Measurements from ENCODE around the gene PYGB.
"Not testable (repeated sequence)": the region's sequence is repeated elsewhere in the genome, so short reads cannot be mapped to it uniquely, and the experiment has no call there.

PYGB gene

DNA sequence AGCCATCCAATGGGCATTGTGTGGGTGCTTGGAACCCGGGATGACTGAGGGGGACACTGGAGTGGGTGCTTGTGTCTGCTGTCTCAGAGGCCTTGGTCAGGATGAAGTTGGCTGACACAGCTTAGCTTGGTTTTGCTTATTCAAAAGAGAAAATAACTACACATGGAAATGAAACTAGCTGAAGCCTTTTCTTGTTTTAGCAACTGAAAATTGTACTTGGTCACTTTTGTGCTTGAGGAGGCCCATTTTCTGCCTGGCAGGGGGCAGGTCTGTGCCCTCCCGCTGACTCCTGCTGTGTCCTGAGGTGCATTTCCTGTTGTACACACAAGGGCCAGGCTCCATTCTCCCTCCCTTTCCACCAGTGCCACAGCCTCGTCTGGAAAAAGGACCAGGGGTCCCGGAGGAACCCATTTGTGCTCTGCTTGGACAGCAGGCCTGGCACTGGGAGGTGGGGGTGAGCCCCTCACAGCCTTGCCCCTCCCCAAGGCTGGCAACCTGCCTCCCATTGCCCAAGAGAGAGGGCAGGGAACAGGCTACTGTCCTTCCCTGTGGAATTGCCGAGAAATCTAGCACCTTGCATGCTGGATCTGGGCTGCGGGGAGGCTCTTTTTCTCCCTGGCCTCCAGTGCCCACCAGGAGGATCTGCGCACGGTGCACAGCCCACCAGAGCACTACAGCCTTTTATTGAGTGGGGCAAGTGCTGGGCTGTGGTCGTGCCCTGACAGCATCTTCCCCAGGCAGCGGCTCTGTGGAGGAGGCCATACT, 49.4 kb downstream of the PYGB start:
- DNase-seq: no peak

DNA sequence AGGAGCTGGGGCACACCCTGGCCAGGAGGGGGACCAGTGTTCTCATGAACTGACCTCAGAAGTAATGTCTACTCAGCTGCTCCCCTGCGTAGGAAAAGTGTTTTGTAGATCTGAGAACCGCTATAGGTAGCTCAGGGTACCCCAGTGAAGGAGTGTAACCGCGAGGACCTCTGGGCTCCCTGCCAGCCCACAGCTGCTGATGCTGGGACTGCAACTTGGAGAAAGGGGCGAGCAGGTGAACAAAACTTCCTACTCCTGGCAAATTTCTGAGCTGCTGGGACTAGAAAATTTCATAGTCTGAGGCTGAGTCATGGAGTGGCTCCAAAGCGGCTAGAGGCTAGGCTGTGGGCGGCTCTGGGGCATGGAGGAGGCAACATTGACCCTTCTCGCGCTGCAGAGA, 51.9 kb downstream of the PYGB start:
- DNase-seq: no peak

DNA sequence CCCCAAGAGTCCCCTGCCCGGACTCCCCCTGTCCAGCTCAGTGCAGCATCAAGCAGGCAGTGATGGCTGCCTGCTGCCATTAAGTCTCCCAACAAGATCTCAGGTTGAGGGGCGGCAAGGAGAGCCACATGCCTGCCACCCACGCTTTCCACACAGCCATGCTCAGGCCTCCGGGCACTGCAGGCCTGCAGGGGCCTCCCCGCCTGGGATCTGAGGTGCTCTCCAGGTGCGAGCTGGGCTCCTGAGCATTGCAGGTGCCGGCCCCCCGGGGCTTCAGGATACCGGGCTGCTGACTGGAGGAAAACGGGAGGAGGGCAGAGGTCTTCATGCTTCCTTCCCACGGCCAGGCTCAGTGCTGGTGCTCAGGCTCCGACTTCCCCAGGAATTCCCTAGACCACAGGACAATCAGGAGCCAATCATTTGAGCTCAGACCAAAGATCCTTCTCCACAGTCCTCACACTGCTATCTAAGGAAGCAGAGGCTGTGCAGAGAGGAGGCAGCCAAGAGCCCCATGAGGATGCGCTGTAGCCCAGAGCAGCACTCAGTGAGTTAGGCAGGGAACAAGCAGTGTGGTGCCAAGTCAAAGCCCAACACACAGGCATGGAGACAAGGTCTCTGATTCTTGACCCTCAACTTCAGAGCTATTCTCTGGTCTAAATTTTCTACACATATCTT, 52.7 kb downstream of the PYGB start:
- DNase-seq: no peak

DNA sequence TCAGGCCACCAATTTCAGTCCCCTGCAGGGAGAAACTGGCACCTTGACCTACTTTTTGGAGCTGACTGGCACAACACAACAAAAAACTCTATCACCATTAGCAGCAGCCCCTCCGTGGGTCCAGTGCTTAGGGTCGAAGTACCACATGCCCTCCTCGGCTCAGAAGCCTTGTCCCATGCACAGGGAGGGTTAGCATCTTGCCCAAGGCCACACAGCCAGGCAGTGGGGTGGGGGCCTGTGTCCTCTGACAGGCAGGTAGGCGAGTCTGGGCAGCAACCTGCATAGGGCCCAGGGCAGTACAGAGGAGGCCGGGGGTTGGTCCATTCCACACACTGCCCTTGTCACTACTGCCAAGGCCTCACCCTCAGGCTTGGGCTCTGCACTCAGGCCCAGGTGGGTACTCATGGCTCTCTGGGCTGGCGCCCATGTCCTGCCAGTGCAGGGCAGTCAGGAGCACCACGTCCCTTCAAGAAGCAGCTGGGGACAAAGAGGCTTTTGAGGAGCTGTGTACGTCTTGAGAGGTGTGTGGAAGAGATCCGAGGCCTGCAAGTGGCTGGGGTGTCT, 53.6 kb downstream of the PYGB start:
- no peak for DNase-seq

DNA sequence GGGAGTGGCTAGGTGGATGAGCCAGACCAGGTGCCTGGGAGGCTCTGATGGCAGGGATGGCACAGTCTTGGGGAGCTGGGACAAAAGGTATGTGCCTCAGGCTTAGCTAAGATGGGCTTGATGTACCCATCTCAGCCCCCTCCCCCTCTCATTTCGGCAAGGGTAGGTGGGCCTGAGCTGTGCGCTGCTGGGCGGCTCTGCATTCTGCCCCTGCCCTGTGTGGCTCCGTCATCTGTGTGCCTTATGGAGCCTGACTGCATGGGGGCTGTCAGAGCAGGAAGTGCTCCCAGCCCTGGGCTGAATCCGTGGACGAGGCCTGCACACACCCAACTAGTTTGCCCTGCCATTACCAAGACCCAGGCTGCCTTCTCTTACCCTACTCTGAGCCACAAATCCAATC, 54.7 kb downstream of the PYGB start:
- no peak for DNase-seq

DNA sequence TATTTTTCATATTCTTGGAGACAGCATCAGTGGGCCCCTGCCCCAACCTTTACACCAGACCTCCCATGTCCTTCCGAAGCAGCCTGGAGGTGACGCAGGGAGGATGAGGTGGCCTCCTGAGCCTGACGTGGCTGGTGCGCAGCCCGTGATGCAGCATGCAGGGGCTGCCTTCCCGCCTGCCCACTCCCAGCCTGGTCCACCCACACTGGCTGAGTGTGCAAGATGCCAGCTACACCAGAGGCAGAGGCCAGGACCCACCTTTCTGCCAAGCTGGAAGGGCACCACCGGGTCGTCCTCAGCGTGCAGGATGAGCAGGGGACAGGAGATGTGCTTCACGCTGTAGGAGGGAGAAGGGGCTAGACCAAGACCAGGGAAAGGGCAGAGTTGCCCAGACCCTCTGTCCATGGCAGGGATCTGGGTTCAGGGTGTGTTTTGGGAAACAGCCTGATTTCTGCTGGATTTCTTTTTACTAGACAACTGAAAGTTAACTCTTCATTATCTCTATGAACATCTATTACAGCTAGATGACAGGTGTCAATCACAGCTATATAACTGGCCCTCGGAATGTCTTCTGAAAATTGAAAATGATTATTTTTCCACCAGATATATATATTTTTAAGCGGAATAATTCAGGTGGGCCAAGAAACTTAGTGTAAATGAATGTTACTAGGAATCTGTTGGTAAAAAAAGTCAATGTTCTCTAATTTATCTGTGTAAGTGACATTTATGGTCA, 55.6 kb downstream of the PYGB start:
- no peak for DNase-seq

DNA sequence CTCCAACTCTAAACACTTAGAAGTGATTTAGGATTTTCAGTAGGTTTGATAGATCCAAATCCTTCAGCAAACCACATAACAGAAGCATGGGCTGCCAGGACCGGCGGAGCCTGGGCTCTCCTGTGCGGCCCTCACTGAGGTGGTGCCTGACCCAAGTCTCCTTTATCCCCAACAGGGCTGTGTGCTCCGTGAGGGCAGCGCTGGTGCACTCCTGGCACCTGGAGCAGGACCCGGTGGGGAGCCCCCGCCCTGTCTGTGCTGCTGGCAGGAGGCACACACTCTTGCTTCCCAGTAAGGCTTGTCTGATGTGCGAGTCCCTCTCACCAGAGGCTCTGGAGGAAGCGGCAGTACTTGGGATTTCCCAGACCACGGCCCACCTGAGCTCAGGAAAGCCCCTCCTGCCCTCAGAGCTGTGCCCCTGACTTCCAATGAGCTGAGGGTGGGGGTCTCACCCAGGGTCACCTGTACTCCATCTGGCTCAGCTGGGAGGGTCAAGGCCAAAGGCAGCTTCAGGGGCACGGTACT, 56.2 kb downstream of the PYGB start:
- no peak for DNase-seq

DNA sequence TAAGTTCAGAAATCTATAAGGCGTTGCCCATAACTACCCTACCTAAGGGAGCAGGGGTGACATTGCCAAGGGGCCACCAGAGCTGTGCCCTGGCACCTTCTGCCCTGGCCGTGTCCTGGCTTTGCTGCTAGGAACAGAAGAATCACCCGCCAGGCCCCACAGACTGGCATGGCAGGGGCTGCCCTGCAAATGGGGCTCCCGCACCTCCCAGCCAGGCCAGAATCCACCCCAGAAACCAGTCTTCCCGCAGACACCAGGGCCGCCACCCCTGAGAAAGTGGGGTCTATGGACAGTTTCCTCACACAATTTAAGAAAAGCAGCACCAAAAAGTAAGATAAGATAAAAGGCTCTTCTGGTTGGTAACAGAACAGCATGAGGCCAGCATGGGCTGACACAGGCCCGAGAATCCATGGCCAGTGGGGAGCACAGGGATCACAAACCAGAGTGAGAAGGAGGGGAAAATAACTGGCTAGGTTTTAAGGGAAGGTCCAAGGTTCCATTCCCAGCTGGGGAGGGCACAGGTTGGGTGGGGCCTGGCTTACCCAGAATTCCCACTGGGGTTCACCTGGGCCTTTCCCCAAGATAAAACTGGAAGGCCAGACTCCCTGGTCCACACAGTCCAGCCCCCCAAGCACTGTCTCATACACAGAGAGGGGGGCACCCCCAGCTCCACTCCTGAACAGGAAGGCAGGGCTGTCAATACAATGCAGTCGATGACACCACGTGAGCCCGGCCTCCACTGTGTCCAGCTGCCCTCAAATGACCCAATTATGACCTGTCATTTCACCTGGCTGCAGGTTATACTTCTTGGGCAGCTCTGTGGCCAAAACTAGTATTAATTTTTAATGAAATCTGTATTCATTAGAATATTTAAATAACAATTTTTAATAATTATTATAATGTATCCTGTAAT, 59.4 kb downstream of the PYGB start:
- no peak for DNase-seq

DNA sequence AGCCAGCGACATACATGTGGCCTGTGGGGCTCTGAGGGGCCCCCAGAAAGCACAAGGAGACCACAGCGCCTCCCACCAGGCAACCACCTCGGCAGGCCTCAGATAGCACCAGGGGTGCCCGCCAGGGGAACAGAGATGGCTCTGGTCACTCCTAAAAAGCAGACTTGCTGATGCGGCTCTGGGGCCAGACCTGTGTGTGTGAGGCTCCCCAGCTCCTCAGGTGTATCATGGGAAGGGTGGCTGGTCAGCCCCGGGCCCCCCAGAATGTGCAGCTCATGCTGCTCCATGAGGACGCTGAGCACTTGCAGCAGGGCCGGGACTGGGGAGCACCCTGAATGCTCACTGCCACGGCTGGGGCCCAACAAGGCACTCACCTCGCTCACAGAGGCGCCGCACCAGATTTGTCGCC, 60.2 kb downstream of the PYGB start:
- DNase-seq: no peak

DNA sequence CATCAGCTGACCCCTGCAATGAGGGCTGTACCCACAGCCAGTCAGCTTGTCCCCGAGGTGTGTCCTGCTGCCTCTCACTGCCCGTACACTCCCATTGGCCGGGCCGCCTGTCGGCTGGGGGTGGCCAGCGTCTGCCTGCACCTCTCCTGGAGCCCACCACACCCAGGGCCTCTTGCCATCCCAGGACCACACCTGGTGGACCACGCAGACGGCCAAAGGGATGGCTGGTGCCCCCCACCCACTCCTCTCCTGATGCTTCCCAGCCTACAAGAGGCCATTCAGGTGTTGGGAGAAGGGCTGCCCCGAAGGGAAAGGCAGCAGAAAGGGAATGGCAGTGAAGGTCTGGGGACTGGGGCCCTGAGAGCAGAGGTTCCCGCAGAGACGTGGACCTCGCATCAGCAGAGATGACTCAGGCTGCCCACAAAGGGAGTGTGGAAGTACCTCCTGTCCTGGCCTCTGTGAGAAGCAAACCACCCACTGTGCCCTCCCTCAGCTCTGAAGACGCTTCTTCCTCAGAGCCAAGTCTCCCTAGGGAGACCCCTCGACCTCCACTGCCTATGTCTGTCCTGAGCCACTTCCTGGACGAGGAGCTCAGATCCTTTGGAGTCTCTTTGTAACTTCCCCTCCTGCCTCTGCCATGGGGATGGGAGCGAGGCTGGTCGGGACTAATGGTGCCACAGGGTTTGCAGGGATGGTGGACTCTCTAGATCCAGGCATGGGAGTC, 60.9 kb downstream of the PYGB start:
- DNase-seq: no peak

DNA sequence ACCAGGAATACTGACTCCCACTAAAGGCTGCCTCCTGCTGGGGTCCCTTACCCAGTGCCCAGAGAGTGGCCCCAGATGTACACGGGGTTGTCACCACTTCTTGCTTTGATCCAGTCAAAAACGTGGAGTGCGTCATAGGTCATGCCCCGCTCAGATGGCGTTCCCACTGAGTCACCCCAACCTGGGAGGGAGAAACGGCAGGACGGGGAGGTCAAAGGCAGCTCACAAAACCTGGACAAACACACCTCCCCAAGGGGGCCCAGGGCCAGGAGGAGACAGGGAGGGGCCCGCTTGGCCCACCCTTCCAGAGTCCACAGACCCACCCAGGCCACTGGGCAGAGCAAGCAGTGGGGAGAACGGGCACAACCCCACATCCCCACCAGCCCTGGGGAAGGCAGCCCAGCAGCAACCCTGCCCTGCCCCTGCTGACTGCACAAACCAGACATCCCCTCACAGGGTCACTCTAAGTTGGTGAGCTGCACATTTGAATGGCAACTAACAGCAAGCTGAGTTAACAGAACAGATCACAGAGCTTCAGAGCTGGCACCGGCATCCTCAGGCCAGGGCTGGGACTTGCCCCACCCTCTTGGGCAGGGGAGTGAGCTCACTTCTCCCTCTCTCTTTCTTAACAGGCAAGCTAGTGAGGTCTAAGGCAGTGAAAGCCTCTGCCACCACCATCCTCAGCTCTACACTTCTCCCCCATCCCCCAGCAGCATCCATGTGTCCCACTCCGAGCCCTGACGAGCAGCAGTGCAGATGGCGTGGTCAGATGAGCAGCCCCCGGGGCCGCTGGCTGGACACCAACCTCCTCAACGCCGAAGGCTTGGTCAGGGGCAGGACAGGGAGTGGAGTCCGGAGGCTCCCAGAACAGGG, 61.7 kb downstream of the PYGB start:
- no peak for DNase-seq

DNA sequence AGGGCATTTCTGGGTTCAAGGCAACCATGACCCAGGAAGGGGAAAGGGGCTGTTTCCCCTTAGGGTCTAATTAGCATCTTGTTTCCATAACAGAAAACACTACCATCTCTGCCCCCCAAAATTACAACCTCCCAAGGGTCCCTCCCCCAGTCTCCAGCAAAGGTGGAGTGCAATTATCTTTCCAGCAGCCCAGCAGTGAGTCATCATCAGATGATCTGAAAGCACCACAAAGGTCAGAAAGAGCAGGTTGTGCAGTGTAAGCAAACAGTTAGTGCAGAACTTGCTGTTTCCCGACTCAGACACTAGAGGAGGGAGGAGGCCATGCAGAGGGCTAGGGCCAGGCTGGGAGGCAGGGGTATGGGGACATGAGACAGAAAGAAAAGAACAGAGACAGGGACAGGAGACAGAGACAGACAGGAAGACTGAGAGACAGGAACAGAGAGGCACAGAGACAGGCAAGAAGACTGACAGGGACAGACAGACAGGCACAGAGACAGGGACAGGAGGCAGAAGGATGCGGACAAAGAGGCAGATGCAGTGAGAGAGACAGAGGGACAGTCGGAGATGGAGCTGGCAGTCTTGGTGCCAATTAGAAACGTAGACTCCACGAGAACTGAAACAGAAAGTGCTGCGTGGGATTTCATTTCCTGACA, 62.5 kb downstream of the PYGB start:
- peak; percentile 52 for DNase-seq

DNA sequence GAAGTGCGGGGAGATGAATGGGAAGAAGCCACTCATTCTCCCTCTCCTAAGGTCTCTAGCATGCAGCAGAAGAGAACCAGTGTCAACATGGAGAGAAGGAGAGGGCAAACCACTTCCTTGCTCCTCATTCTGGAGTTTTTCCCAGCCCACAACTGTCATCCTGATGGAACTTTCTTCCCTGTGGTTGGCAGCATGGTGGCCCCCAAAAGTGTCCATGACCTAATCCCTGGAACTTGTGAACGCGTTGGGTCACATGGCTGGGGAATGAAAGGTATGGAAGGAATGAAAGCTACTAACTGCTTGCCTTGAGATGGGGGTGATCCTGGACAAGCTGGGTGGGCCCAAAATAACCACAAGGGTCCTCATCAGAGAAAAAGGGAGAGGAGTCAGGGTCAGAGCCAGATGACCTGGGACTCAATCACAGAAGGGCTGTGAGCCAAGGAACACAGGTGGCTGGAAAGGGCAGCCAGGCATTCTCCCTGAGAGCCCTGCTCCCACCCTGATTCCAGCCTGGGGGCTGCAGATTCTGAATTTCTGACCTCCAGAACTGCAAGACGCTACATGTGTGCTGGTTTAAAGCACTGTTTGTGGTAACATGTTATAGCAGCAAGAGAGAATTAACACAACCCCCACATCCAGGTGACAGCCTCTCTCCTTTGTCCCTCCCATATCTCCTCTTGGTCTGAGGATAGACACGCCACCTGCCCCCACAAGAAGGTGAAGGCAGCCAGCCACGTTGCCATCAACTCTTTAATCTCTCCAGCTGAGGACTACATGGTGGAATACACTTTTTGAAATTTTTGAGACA, 63.2 kb downstream of the PYGB start:
- no peak for DNase-seq

DNA sequence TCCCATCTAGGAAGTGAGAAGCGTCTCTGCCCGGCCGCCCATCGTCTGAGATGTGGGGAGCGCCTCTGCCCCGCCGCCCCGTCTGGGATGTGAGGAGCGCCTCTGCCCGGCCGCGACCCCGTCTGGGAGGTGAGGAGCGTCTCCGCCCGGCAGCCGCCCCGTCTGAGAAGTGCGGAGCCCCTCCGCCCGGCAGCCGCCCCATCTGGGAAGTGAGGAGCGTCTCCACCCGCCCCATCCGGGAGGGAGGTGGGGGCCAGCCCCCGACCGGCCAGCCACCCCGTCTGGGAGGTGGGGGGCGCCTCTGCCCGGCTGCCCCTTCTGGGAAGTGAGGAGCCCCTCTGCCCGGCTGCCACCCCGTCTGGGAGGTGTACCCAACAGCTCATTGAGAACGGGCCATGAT, 64.8 kb downstream of the PYGB start:
- DNase-seq: not testable (repeated sequence)

DNA sequence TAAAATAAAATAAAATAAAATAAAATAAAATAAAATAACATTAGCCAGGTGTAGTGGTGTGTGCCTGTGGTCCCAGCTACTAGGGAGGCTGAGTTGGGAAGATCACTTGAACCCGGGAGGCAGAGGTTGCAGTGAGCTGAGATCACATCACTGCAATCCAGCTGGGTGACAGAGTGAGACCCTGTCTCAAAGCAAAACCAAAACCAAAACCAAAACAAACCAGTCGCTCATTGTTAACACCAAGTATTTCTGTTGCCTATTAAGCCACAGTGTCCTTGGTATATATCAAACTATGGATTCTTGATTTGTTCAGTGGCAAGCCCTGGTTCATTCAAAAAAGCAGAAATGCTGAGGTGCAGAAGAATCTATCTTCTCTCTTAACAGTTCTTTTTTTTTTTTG, 65.7 kb downstream of the PYGB start:
- no peak for DNase-seq

DNA sequence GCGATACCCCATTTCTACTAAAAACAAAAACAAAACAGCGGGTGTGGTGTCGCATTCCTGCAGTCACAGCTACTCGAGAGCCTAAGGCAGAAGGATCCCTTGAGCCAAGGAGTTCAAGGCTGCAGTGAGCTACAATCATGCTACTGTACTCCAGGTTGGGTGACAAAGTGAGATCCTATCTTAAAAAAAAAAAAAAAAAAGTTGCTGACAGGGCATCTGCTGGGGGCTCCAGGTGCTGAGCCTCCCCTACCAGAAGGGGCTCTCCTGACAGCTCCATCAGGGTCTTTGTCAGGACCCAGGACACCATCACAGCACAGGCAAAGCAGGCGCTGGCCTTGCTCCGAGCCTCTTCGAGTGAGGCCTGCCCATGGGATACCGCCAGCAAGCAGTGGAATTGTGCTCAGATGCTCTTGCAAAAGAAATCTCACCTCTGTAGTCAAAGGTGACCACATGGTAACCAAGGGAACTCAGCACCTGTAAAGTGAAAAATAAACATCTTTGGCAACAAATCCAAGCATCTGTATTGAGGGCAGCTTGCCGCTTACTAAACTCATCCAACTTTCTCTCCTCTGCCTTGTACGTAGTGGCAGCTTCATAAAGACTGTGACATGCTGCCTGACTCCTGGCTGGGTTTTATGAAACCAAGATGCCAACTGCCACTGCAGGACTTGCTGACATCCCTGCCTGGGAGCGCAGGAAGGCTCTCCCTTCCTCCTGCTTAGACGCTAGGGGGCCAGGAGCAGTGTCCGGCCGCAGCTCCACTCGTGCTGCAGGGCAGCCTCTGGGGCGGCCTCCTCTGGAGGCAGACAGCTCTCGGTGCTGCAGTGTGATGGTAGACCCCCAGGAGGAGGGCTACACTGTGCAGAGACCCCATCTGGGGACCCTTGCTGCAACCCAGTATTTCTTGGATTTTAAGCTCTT, 66.9 kb downstream of the PYGB start:
- no peak for DNase-seq

DNA sequence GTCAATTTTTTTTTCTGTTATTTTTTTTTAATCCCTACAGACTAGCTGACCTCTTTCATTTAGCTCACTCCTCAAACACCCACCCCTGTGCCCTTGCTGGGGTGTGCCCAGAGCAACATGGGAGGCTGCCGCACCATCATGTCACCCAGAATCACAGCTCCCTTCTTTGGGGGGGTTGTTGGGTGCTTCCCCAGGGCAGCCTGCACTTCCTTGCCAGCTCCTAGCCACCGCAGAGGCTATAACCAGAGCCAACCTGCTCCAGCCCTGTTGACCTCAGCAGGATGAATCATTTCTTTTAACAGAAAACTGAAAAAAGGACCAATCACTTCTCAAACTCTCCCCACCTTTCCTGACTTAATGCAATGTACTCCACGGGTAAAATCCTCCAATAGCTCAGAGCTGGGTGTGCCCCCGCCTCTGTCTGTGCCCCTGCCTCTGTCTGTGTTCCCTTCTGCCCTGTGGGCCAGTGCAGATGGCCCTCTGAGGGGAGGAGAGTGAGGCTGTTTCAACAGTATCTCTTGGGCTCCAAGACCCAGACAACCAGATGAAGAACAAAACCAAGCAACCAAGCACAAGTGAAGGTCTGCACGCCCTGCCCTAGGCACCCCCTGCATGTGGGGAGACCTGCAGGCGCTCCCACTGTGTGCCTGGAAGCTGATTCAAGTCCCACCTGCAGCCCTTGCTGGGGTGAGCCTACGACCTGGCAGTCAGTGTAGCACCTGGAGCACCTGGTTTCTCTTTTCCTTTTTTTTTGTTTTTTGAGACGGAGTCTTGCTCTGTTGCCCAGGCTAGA, 67.7 kb downstream of the PYGB start:
- DNase-seq: no peak

Data from CD4-positive, alpha-beta T cell treated with Interferon alpha-2 for 1 hour (primary cell).